ENCODE data around the gene CCL20. TPM values are rescaled to one million over a fixed set of nuclear protein-coding genes. Genes with fewer than 3 reads are reported as not detected.
"Not testable (repeated sequence)": the region's sequence is repeated elsewhere in the genome, so short reads cannot be mapped to it uniquely, and the experiment has no call there.

Gene CCL20
- total and polyA plus RNA-seq, 4 donors = 8.0 to 712 (median 47.5) TPM

DNA sequence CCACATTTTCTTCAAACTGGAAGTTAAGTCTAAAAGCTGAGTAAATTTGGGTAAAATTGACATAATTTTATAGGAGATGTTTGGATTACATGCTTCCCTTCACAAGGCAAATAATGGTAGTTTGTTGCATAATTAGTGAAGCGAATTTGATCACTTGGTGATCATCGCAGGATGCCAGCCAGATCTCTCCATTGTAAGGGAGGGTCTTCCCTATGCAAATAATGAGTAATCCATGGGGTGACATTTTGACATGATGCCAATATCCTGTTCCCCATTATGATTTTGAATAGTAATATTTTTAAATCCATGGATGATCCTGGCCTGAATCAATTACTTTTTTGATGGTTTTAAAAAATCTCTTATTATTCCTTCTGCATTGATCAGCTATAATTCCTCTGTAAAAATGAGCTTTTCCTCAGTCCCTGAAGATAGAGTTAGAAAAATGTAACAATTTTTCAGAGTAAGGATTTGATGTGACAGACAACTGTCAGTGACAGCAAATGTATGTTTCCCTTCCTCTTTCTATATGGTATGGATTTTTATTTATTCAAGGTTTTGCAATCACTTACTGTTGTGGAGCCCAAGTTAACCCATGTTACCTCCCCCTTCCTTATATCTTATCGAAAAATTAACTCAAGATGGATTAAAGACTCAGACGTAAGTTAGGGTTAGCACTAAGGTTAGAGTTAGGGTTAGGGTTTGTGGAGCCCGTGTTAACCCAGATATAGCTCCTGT, 21.4 kb downstream of the CCL20 start:
- Histone ChIP-seq H3K36me3 (ENCODE audit: control insufficient read depth in 4 of 4, insufficient read depth in 4 of 4, low read length in 4 of 4) (no peaks in the 10 kb centered on the region), H3K4me3 (no peak overlapping the region), H3K4me1 (ENCODE audit: control insufficient read depth in 5 of 5, insufficient read depth in 5 of 5, low read length in 5 of 5) (peaks cover 0 to 3% (median 0%) of the 10 kb centered on the region in 5 donors), H3K9ac (ENCODE audit: insufficient read depth in 1 of 2, low read length in 2 of 2) (no peak overlapping the region), H3K9me3 (ENCODE audit: control insufficient read depth in 4 of 4, insufficient read depth in 3 of 4, low read length in 3 of 4) (no peaks in the 10 kb centered on the region), H3K27me3 (ENCODE audit: control insufficient read depth in 3 of 3, insufficient read depth in 3 of 3, low read length in 2 of 3) (no peaks in the 10 kb centered on the region), H3K27ac (ENCODE audit: low read depth in 1 of 2, low read length in 1 of 2) (no peak overlapping the region)
- TF ChIP-seq, protein P1, sequence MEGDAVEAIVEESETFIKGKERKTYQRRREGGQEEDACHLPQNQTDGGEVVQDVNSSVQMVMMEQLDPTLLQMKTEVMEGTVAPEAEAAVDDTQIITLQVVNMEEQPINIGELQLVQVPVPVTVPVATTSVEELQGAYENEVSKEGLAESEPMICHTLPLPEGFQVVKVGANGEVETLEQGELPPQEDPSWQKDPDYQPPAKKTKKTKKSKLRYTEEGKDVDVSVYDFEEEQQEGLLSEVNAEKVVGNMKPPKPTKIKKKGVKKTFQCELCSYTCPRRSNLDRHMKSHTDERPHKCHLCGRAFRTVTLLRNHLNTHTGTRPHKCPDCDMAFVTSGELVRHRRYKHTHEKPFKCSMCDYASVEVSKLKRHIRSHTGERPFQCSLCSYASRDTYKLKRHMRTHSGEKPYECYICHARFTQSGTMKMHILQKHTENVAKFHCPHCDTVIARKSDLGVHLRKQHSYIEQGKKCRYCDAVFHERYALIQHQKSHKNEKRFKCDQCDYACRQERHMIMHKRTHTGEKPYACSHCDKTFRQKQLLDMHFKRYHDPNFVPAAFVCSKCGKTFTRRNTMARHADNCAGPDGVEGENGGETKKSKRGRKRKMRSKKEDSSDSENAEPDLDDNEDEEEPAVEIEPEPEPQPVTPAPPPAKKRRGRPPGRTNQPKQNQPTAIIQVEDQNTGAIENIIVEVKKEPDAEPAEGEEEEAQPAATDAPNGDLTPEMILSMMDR (IDR thresholded peaks at IDR 0.05; ENCODE audit: control extremely low read depth, extremely low read depth) = no peak
- DNase-seq (no peak), ATAC-seq (ENCODE audit: insufficient read depth, low FRiP score) (no peak)
- WGBS, 2 donors = 79 to 80% methylated on average over 5 of the region's 5 CpGs

DNA sequence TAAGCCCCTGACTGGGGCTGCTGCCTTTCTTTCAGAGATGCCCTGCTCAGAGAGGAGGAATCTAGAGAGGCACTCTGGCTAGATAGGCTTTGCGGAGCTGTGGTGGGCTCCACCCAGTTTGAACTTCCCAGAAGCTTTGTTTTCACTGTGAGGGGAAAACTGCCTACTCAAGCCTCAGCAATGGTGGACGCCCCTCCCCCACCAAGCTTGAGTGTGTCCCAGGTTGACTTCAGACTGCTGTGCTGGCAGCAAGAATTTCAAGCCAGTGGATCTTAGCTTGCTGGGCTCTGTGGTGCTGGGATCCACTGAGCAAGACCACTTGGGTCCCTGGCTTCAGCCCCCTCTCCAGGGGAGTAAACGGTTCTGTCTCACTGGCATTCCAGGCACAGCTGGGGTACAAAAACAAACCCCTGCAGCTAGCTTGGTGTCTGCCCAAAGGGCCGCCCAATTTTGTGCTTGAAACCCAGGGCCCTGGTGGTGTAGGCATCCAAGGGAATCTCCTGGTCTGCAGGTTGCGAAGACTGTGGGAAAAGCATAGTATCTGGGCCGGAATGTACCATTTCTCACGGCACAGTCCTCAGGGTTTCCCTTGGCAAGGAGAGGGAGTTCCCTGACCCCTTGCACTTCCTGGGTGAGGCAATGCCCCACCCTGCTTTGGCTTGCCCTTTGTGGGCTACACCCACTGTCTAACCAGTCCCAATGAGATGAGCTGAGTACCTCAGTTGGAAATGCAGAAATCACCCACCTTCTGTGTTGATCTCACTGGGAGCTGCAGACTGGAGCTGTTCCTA, 25.9 kb downstream of the CCL20 start:
- WGBS, 2 donors = 58 to 68% methylated on average over 7 of the region's 7 CpGs
- not testable (repeated sequence) for H3K27me3 ChIP-seq (ENCODE audit: control insufficient read depth in 3 of 3, insufficient read depth in 3 of 3, low read length in 2 of 3); ATAC-seq (ENCODE audit: insufficient read depth, low FRiP score); H3K9ac ChIP-seq (ENCODE audit: insufficient read depth in 1 of 2, low read length in 2 of 2); DNase-seq; H3K27ac ChIP-seq (ENCODE audit: low read depth in 1 of 2, low read length in 1 of 2); H3K9me3 ChIP-seq (ENCODE audit: control insufficient read depth in 4 of 4, insufficient read depth in 3 of 4, low read length in 3 of 4); H3K36me3 ChIP-seq (ENCODE audit: control insufficient read depth in 4 of 4, insufficient read depth in 4 of 4, low read length in 4 of 4); H3K4me1 ChIP-seq (ENCODE audit: control insufficient read depth in 5 of 5, insufficient read depth in 5 of 5, low read length in 5 of 5); H3K4me3 ChIP-seq

DNA sequence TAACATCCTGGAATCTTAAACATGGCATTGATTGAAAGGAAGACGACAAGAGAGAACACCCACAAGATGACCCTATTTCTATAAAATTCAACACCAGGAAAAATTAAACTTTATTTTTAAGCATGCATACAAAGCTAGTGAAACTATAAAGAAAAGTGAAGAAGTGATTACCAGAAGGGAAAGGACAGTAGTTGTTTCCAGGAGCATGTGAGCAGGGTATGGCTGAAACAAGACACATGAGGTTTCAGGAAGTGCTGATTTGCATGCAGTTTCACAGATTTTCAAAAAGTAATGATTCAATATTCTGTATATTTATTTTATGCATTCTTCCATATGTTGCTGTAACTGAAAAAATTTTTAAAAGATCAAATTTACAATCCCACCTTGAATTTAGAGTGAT, 33.2 kb downstream of the CCL20 start:
- DNase-seq = no peak
- H3K4me3 ChIP-seq = no peak overlapping the region
- TF ChIP-seq, protein P1 (IDR thresholded peaks at IDR 0.05; ENCODE audit: control extremely low read depth, extremely low read depth) = no peak
- no peaks in the 10 kb centered on the region for H3K27me3 ChIP-seq (ENCODE audit: control insufficient read depth in 3 of 3, insufficient read depth in 3 of 3, low read length in 2 of 3)
- ATAC-seq (ENCODE audit: insufficient read depth, low FRiP score) = no peak
- H3K9ac ChIP-seq (ENCODE audit: insufficient read depth in 1 of 2, low read length in 2 of 2) = no peak overlapping the region
- H3K4me1 ChIP-seq (ENCODE audit: control insufficient read depth in 5 of 5, insufficient read depth in 5 of 5, low read length in 5 of 5) = no peaks in the 10 kb centered on the region
- no peaks in the 10 kb centered on the region for H3K36me3 ChIP-seq (ENCODE audit: control insufficient read depth in 4 of 4, insufficient read depth in 4 of 4, low read length in 4 of 4)
- WGBS, 2 donors = 71 to 85% methylated on average over 1 of the region's 1 CpG
- no peaks in the 10 kb centered on the region for H3K9me3 ChIP-seq (ENCODE audit: control insufficient read depth in 4 of 4, insufficient read depth in 3 of 4, low read length in 3 of 4)
- no peak overlapping the region for H3K27ac ChIP-seq (ENCODE audit: low read depth in 1 of 2, low read length in 1 of 2)

DNA sequence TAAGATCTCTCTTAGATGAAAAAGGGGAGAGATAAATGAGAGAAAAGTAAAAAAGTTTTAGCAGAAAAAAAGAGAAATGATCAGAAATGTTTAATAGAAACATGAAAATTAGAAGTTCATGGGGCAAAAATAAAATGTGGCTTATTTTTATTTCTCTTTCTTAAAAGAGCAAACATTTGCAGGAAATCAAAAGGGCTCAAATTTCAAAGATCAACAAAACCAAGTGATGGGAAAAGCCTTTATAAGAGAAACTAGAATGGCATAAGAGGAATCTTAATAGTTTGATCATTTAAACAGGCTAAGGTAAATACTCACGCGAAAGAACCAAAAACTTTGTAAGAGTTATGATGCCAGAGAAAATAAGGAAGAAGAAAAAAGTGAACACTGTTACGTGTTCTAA, 34.5 kb downstream of the CCL20 start:
- DNase-seq (peak in 1 of 3 donors; percentile 18), ATAC-seq (ENCODE audit: insufficient read depth, low FRiP score) (no peak)
- Histone ChIP-seq H3K4me1 (ENCODE audit: control insufficient read depth in 5 of 5, insufficient read depth in 5 of 5, low read length in 5 of 5) (no peaks in the 10 kb centered on the region), H3K9ac (ENCODE audit: insufficient read depth in 1 of 2, low read length in 2 of 2) (no peak overlapping the region), H3K4me3 (no peak overlapping the region), H3K9me3 (ENCODE audit: control insufficient read depth in 4 of 4, insufficient read depth in 3 of 4, low read length in 3 of 4) (no peaks in the 10 kb centered on the region), H3K27me3 (ENCODE audit: control insufficient read depth in 3 of 3, insufficient read depth in 3 of 3, low read length in 2 of 3) (no peaks in the 10 kb centered on the region), H3K36me3 (ENCODE audit: control insufficient read depth in 4 of 4, insufficient read depth in 4 of 4, low read length in 4 of 4) (no peaks in the 10 kb centered on the region), H3K27ac (ENCODE audit: low read depth in 1 of 2, low read length in 1 of 2) (no peak overlapping the region)
- 33 to 41% methylated on average over 3 of the region's 3 CpGs for WGBS, 2 donors
- TF ChIP-seq, protein P1 (IDR thresholded peaks at IDR 0.05; ENCODE audit: control extremely low read depth, extremely low read depth) = no peak

Data from lung (tissue), 12 donors.